LNCaP clone FGC (cell line): ENCODE measurements around the gene TMPRSS11B.

ENCODE experiments used
- DNase-seq: peaks from one replicate; pipeline ENCODE4 v3.0.0-alpha.2; 2011; ENCODE audit warnings: low read depth
- H3K4me3 ChIP-seq: 2 replicates; pipeline ENCODE4 v1.5.1; 2011; ENCODE audit warnings: mild to moderate bottlenecking, low read depth, low read length, control low read depth
- TF ChIP-seq, protein P1 (sequence below): IDR thresholded peaks from 2 replicates; pipeline ENCODE4 v1.5.1; 2012; ENCODE audit warnings: mild to moderate bottlenecking; ENCODE audit not compliant: control insufficient read depth, insufficient read depth; ENCODE audit errors: extremely low read depth

Gene TMPRSS11B

DNA sequence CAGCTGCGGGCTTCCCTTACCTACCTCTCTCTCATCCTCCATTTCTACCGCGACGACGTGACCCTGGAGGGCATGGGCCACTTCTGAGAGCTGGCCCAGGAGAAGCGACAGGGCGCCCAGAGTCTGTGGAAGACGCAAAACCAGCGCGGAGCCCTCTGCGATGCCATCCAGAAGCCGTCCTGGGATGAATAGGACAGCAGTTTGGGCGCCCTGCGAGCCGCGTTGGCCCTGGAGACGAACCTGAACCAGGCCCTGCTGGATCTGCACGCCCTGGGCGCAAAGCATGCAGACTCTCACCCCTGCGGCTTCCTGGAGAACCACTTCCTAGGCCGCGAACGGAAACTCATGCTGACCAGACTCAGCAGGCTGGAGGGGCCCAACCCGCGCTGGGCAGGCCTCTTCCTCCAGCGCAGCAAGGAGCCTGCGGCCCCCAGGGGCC lies 63.1 kb downstream of the TMPRSS11B start:
- no peak overlapping the region for H3K4me3 ChIP-seq
- DNase-seq, result no peak
- TF ChIP-seq, protein P1, sequence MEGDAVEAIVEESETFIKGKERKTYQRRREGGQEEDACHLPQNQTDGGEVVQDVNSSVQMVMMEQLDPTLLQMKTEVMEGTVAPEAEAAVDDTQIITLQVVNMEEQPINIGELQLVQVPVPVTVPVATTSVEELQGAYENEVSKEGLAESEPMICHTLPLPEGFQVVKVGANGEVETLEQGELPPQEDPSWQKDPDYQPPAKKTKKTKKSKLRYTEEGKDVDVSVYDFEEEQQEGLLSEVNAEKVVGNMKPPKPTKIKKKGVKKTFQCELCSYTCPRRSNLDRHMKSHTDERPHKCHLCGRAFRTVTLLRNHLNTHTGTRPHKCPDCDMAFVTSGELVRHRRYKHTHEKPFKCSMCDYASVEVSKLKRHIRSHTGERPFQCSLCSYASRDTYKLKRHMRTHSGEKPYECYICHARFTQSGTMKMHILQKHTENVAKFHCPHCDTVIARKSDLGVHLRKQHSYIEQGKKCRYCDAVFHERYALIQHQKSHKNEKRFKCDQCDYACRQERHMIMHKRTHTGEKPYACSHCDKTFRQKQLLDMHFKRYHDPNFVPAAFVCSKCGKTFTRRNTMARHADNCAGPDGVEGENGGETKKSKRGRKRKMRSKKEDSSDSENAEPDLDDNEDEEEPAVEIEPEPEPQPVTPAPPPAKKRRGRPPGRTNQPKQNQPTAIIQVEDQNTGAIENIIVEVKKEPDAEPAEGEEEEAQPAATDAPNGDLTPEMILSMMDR, result no peak

DNA sequence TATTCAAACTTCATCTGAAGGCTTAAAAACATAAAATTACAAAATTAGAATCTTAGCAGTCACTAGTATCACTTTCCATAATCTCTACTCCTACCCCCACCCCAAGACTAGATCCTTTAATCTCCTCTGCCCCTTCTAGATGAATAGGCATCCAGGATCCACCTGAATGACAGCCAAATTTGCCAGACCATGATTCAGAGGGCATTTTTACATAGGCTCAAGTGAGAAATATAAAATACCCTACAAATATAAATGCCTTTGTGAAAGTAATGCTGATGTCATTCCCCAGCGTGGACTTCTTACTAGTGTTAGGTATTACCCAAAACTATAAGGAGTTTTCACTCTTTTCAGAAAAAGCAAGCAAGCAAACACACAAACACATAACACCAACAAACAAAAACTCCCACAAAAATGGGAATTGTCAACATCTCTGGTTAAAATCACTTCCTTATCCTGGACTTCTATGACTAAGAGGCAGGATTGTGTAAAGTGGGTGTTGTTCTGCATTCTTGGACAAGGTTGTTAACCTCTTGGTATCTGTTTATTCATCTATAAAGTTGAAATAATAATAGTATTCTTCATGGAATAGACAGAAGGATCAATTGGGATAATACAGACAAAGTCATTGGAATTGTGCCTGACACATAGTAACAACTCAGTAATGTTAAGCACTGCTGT lies 64.5 kb downstream of the TMPRSS11B start:
- H3K4me3 ChIP-seq, result no peak overlapping the region
- no peak for DNase-seq
- TF ChIP-seq, protein P1, result no peak

DNA sequence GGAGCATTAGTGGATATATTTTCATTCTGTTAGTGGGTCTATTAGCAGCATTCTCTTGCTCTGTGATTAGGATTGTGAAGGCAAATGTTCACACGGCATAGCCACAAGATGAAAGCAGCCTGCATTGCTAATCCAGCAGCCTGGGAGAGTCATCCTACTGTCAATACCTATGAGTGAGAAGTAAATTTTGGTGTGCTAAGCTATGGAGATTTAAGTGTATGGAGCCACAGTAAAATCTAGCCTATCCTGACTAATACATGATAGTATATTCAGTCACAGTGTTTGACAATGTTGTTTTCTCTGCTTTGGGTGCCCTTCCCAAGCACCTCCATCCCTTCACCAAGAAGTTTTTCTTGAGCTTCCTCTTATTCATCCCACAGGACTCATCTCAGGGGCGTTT lies 68.6 kb downstream of the TMPRSS11B start:
- DNase-seq, result no peak
- TF ChIP-seq, protein P1, result no peak
- no peak overlapping the region for H3K4me3 ChIP-seq
